Caco-2 (cell line): ENCODE data around the gene MAML2. TPM values are rescaled to one million over a fixed set of nuclear protein-coding genes. Genes with fewer than 3 reads are reported as not detected.

Source experiments
- BruUV-seq: library from RNA; stranded (reverse); fragments of 400-500 nt; replicated peaks from 2 replicates; lab custom pipeline; 2021; lab: Mats Ljungman, UMichigan
- CTCF ChIA-PET: fragments of 300-600 bp; sonication (Branson Sonifier 250); formaldehyde crosslinking; loops from one replicate; lab custom pipeline; 2022; ENCODE audit warnings: antibody characterized with exemption; lab: Charles Lee
- POLR2A ChIA-PET: fragments of 300-600 bp; sonication (Branson Sonifier 250); formaldehyde crosslinking; loops from one replicate; lab custom pipeline; 2022; ENCODE audit warnings: antibody characterized with exemption; lab: Charles Lee
- DNase-seq, 2 experiments: peaks; one replicate each; pipeline versions ENCODE4 v3.0.0 to v3.0.0-alpha.2; 2020 to 2022
- H3K27me3 ChIP-seq: replicated peaks from 2 replicates; pipeline ENCODE4 v1.6.0; 2011; ENCODE audit warnings: low read length; ENCODE audit not compliant: control insufficient read depth, insufficient read depth
- H3K36me3 ChIP-seq: 2 replicates; pipeline ENCODE4 v1.5.1; 2011; ENCODE audit warnings: low read length; ENCODE audit not compliant: control insufficient read depth, insufficient read depth
- H3K4me1 ChIP-seq: fragments of 250-450 bp; sonication (Bioruptor Pico); 2 replicates; pipeline ENCODE4 v1.5.1; 2020; ENCODE audit warnings: mild to moderate bottlenecking
- H3K4me3 ChIP-seq: 2 replicates; pipeline ENCODE4 v1.5.1; 2011; ENCODE audit warnings: low read depth, mild to moderate bottlenecking, control low read depth, low read length
- H3K9me3 ChIP-seq: fragments of 250-450 bp; sonication (Bioruptor Pico); 2 replicates; pipeline ENCODE4 v1.5.1; 2020; ENCODE audit warnings: mild to moderate bottlenecking, moderate library complexity
- H3K27ac Mint-ChIP-seq: one replicate; pipeline ENCODE4 v1.8.0; 2022; ENCODE audit warnings: mixed read lengths; ENCODE audit not compliant: unreplicated experiment
- H3K27me3 Mint-ChIP-seq: one replicate; pipeline ENCODE4 v1.8.0; 2022; ENCODE audit warnings: mixed read lengths; ENCODE audit not compliant: insufficient read depth, unreplicated experiment
- H3K36me3 Mint-ChIP-seq: one replicate; pipeline ENCODE4 v1.8.0; 2022; ENCODE audit warnings: mild to moderate bottlenecking, mixed read lengths; ENCODE audit not compliant: insufficient read depth, unreplicated experiment
- H3K4me1 Mint-ChIP-seq: one replicate; pipeline ENCODE4 v1.8.0; 2022; ENCODE audit warnings: low read depth, mixed read lengths; ENCODE audit not compliant: unreplicated experiment
- H3K4me3 Mint-ChIP-seq: one replicate; pipeline ENCODE4 v1.8.0; 2022; ENCODE audit warnings: mild to moderate bottlenecking, moderate library complexity, mixed read lengths; ENCODE audit not compliant: unreplicated experiment
- H3K9me3 Mint-ChIP-seq: one replicate; pipeline ENCODE4 v1.8.0; 2022; ENCODE audit warnings: mixed read lengths; ENCODE audit not compliant: unreplicated experiment
- CTCF ChIP-seq, 2 experiments: fragments of 200-600 bp in 1 of 2; IDR thresholded peaks; 1 replicate in 1 of 2; 2 replicates in 1 of 2; pipeline versions ENCODE4 v1.5.1 to v1.8.0; 2011 to 2022; ENCODE audit warnings: antibody characterized with exemption in 1 of 2, control low read depth in 1 of 2, inconsistent platforms in 1 of 2, low read depth in 1 of 2, low read length in 1 of 2, mild to moderate bottlenecking in 1 of 2, moderate library complexity in 1 of 2; ENCODE audit not compliant: insufficient read depth in 1 of 2, severe bottlenecking in 1 of 2, unreplicated experiment in 1 of 2
- intact Hi-C: fragments of 100-400 bp; cut with micrococcal nuclease; formaldehyde crosslinking; loops from one replicate; pipeline ENCODE4 v1.10.0; 2022; ENCODE audit not compliant: unreplicated experiment
- total RNA-seq: library from RNA; stranded (reverse); gene quantifications from 2 replicates; pipeline ENCODE4 v1.2.3, GENCODE V29; 2022

The MAML2 gene
- total RNA-seq, 1 experiment from 2014 or later: 11.5 TPM

GRCh38 chr11:96075532-96075959 is 267.4 kb downstream of the MAML2 start:
- Histone ChIP-seq H3K4me1 (peaks cover 8% of the 10 kb centered on the region), H3K36me3 (no peaks in the 10 kb centered on the region), H3K4me3 (no peak overlapping the region), H3K27me3 (no peaks in the 10 kb centered on the region), H3K9me3 (no peaks in the 10 kb centered on the region)
- no peaks in the 10 kb centered on the region for H3K27me3 Mint-ChIP-seq
- no peak overlapping the region for H3K4me3 Mint-ChIP-seq
- ChIA-PET POLR2A (no interaction called here), CTCF (no interaction called here)
- no peak for DNase-seq
- no peak for TF ChIP-seq CTCF (IDR thresholded peaks at IDR 0.05; ENCODE audit: insufficient read depth in 1 of 2, low read depth in 1 of 2, low read length in 1 of 2, severe bottlenecking in 1 of 2, unreplicated experiment in 1 of 2)
- no peaks in the 10 kb centered on the region for H3K4me1 Mint-ChIP-seq
- intact Hi-C loops: no loop called here
- H3K27ac Mint-ChIP-seq: no peak overlapping the region
- H3K36me3 Mint-ChIP-seq: no peaks in the 10 kb centered on the region
- no TSS peak for BruUV-seq
- H3K9me3 Mint-ChIP-seq: no peaks in the 10 kb centered on the region

GRCh38 chr11:96074551-96075310 is 268.3 kb downstream of the MAML2 start:
- BruUV-seq: no TSS peak
- Histone ChIP-seq H3K9me3 (no peaks in the 10 kb centered on the region), H3K4me3 (no peak overlapping the region), H3K4me1 (peaks cover 8% of the 10 kb centered on the region), H3K27me3 (no peaks in the 10 kb centered on the region), H3K36me3 (no peaks in the 10 kb centered on the region)
- Mint-ChIP-seq H3K9me3 (no peaks in the 10 kb centered on the region), H3K27ac (no peak overlapping the region), H3K36me3 (no peaks in the 10 kb centered on the region), H3K4me3 (no peak overlapping the region), H3K27me3 (no peaks in the 10 kb centered on the region), H3K4me1 (no peaks in the 10 kb centered on the region)
- DNase-seq: no peak
- TF ChIP-seq CTCF (IDR thresholded peaks at IDR 0.05; ENCODE audit: insufficient read depth in 1 of 2, low read depth in 1 of 2, low read length in 1 of 2, severe bottlenecking in 1 of 2, unreplicated experiment in 1 of 2): no peak
- intact Hi-C loops: no loop called here
- CTCF ChIA-PET: no interaction called here
- POLR2A ChIA-PET: no interaction called here

- no peak overlapping the region for H3K4me3 Mint-ChIP-seq
- no peaks in the 10 kb centered on the region for H3K27me3 Mint-ChIP-seq
- no peaks in the 10 kb centered on the region for H3K36me3 Mint-ChIP-seq
- no peak for DNase-seq
- intact Hi-C loops: no loop called here
- no TSS peak for BruUV-seq
- no peak overlapping the region for H3K27ac Mint-ChIP-seq
- Histone ChIP-seq H3K4me3 (no peak overlapping the region), H3K4me1 (peaks cover 8% of the 10 kb centered on the region), H3K27me3 (no peaks in the 10 kb centered on the region), H3K36me3 (no peaks in the 10 kb centered on the region), H3K9me3 (no peaks in the 10 kb centered on the region)
- H3K9me3 Mint-ChIP-seq: no peaks in the 10 kb centered on the region
- POLR2A ChIA-PET: no interaction called here
- H3K4me1 Mint-ChIP-seq: peaks cover 9% of the 10 kb centered on the region
- CTCF ChIA-PET: no interaction called here
- TF ChIP-seq CTCF (IDR thresholded peaks at IDR 0.05; ENCODE audit: insufficient read depth in 1 of 2, low read depth in 1 of 2, low read length in 1 of 2, severe bottlenecking in 1 of 2, unreplicated experiment in 1 of 2): no peak
Measured at GRCh38 chr11:96073536-96073935, 269.5 kb downstream of the MAML2 start.
